ENCODE measurements around the gene ETV6. TPM values are rescaled to one million over a fixed set of nuclear protein-coding genes. Genes with fewer than 3 reads are reported as not detected.

The ETV6 gene
- total RNA-seq, 2 experiments from 2014 or later, result 17.1 to 19.3 TPM

DNA sequence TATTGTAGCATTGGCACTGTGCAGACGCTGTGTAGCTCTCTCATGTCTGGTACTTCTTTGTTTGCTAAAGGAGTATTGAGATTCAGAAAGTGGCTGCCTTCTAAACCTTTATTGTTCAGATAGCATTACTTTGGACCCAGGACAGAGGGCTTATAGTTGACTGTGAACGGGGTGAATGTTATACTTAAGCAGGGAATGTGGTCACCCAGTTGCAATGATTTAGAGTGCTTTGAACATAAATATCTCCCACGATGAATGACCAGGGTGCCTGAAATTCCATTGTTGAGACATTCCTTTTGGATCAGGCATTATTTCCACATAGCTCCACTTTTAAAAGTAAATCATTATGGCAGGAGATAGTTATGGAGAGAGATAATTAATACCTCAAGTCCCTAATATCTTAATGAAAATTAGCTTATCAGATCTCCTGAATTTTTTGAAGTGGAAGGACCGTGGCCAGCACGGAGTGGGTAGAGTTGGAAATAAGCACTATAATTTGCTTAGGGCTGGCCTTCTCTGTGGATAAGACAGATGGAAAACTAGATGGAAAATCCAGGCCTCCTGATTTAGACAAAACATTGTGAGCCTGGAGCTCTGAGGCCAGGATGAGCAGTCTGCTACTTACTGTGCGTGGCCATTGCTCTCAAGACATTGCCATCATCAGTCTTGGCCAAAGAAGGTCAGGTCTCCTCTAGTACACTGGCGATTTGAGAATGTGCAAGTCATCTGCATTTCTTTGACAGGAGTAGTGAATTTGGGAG is 114.5 kb downstream of the ETV6 start:
- intact Hi-C loops (cut with micrococcal nuclease; ENCODE audit: unreplicated experiment), result loop anchor here (2.0 kb wide), 1 partner anchor 73 kb away; no protein-coding TSS in a partner anchor
- Histone ChIP-seq H3K9me2 (ENCODE audit: insufficient read depth, low read length) (no peaks in the 10 kb centered on the region), H3K4me3 (ENCODE audit: low read depth, low read length, poor library complexity, severe bottlenecking) (no peak overlapping the region), H3K79me2 (ENCODE audit: insufficient read depth, low read depth, low read length) (peaks cover 14% of the 10 kb centered on the region; the same call in 1 of the 2 replicates), H3K9me3 (ENCODE audit: low read length) (no peaks in the 10 kb centered on the region), H3K4me1 (ENCODE audit: insufficient read depth, low read length, poor library complexity, severe bottlenecking) (peaks cover 96% of the 10 kb centered on the region), H4K20me1 (ENCODE audit: insufficient read depth, low read length) (no peaks in the 10 kb centered on the region), H2AFZ (ENCODE audit: low read length) (no peak overlapping the region), H3K27ac (ENCODE audit: low read depth, low read length, poor library complexity, severe bottlenecking) (no peak overlapping the region), H3K4me2 (ENCODE audit: low read length) (peak overlapping the region; percentile 64; the same call in 1 of the 2 replicates), H3K36me3 (ENCODE audit: insufficient read depth, low read length) (no peaks in the 10 kb centered on the region; the same call in 1 of the 2 replicates)
- BruUV-seq (replicated peaks), result no TSS peak
- ChIA-PET POLR2A (interaction anchor here (0.6 to 10.3 kb wide), 8 partner anchors 9 to 952 kb away, joined by 3 to 119 read pairs (median 4); no protein-coding TSS in a partner anchor), CTCF (ENCODE audit: unreplicated experiment) (interaction anchor here (0.9 kb wide), 1 partner anchor 11 kb away, joined by 3 read pairs; no protein-coding TSS in a partner anchor)
- DNase-seq (ENCODE audit: low spot score), result no peak
- TF ChIP-seq, protein P1, sequence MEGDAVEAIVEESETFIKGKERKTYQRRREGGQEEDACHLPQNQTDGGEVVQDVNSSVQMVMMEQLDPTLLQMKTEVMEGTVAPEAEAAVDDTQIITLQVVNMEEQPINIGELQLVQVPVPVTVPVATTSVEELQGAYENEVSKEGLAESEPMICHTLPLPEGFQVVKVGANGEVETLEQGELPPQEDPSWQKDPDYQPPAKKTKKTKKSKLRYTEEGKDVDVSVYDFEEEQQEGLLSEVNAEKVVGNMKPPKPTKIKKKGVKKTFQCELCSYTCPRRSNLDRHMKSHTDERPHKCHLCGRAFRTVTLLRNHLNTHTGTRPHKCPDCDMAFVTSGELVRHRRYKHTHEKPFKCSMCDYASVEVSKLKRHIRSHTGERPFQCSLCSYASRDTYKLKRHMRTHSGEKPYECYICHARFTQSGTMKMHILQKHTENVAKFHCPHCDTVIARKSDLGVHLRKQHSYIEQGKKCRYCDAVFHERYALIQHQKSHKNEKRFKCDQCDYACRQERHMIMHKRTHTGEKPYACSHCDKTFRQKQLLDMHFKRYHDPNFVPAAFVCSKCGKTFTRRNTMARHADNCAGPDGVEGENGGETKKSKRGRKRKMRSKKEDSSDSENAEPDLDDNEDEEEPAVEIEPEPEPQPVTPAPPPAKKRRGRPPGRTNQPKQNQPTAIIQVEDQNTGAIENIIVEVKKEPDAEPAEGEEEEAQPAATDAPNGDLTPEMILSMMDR (conservative IDR thresholded peaks at IDR 0.05; ENCODE audit: low read length), result no peak
- no peak for TF ChIP-seq EZH2phosphoT487 (IDR thresholded peaks at IDR 0.05; ENCODE audit: borderline replicate concordance, low read depth, low read length)

DNA sequence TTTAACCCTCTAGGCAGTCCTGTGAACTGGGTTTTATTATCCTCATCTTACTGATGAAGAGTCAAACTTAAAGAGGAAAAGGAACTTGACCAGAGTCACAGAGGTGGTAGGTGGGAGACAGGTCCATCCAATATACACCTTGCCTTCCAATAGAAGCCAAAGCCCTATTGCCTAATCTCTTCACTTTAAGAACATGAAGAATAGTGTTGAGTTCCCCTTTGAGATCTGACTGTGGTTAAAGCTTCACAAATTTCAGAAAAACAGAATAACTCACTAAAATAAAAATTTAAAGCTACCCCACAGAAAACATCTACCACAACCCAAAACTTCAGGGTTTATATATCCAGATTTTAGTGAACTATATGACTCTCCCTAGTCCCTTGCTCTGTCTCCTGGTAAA is 115.4 kb downstream of the ETV6 start:
- Histone ChIP-seq H3K9me3 (ENCODE audit: low read length) (no peaks in the 10 kb centered on the region), H3K79me2 (ENCODE audit: insufficient read depth, low read depth, low read length) (peaks cover 14% of the 10 kb centered on the region; the same call in 1 of the 2 replicates), H3K9me2 (ENCODE audit: insufficient read depth, low read length) (no peaks in the 10 kb centered on the region), H3K36me3 (ENCODE audit: insufficient read depth, low read length) (no peaks in the 10 kb centered on the region; the same call in 1 of the 2 replicates), H3K4me2 (ENCODE audit: low read length) (peak overlapping the region; percentile 67; the same call in 1 of the 2 replicates), H2AFZ (ENCODE audit: low read length) (no peak overlapping the region), H3K27ac (ENCODE audit: low read depth, low read length, poor library complexity, severe bottlenecking) (no peak overlapping the region), H3K4me3 (ENCODE audit: low read depth, low read length, poor library complexity, severe bottlenecking) (no peak overlapping the region), H3K4me1 (ENCODE audit: insufficient read depth, low read length, poor library complexity, severe bottlenecking) (peaks cover 90% of the 10 kb centered on the region), H4K20me1 (ENCODE audit: insufficient read depth, low read length) (no peaks in the 10 kb centered on the region)
- ChIA-PET CTCF (ENCODE audit: unreplicated experiment) (no interaction called here), POLR2A (interaction anchor here (0.6 to 10.3 kb wide), 5 partner anchors 10 to 594 kb away, joined by 3 to 119 read pairs (median 5); no protein-coding TSS in a partner anchor)
- DNase-seq (ENCODE audit: low spot score), result no peak
- BruUV-seq (replicated peaks), result no TSS peak
- TF ChIP-seq EZH2phosphoT487 (IDR thresholded peaks at IDR 0.05; ENCODE audit: borderline replicate concordance, low read depth, low read length), result no peak
- intact Hi-C loops (cut with micrococcal nuclease; ENCODE audit: unreplicated experiment), result no loop called here

DNA sequence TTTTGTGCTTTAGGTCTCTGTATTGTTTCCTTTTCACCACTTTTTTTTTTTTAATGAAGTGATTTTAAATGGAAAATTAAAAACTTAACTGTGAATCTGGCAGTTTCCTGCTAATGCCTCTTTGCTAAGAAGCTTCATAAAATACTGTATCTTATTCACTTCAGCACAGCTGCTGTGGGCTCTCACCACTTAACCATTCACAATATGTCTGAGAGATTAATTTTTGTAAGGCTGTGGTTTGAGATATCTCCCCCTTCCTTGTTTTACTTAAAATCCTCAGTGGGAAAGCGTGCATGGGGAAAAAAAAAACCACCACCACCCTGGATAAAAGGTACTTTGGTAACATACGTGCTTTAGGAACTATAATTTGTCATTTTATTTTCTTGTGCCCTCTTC is 115.9 kb downstream of the ETV6 start:
- peaks cover 14% of the 10 kb centered on the region; the same call in 1 of the 2 replicates for H3K79me2 ChIP-seq (ENCODE audit: insufficient read depth, low read depth, low read length)
- no peak overlapping the region for H2AFZ ChIP-seq (ENCODE audit: low read length)
- peak overlapping the region; percentile 67 for H3K4me2 ChIP-seq (ENCODE audit: low read length)
- H3K9me3 ChIP-seq (ENCODE audit: low read length), result no peaks in the 10 kb centered on the region
- H3K9me2 ChIP-seq (ENCODE audit: insufficient read depth, low read length), result no peaks in the 10 kb centered on the region
- BruUV-seq (replicated peaks), result no TSS peak
- ChIA-PET CTCF (ENCODE audit: unreplicated experiment) (no interaction called here), POLR2A (interaction anchor here (0.6 to 10.3 kb wide), 4 partner anchors 17 to 594 kb away, joined by 5 to 119 read pairs (median 6); no protein-coding TSS in a partner anchor)
- H4K20me1 ChIP-seq (ENCODE audit: insufficient read depth, low read length), result no peaks in the 10 kb centered on the region
- no peak for DNase-seq (ENCODE audit: low spot score)
- peaks cover 90% of the 10 kb centered on the region for H3K4me1 ChIP-seq (ENCODE audit: insufficient read depth, low read length, poor library complexity, severe bottlenecking)
- intact Hi-C loops (cut with micrococcal nuclease; ENCODE audit: unreplicated experiment), result no loop called here
- peak overlapping the region; percentile 26 for H3K27ac ChIP-seq (ENCODE audit: low read depth, low read length, poor library complexity, severe bottlenecking)
- H3K36me3 ChIP-seq (ENCODE audit: insufficient read depth, low read length), result no peaks in the 10 kb centered on the region; the same call in 1 of the 2 replicates
- no peak overlapping the region for H3K4me3 ChIP-seq (ENCODE audit: low read depth, low read length, poor library complexity, severe bottlenecking)
- no peak for TF ChIP-seq EZH2phosphoT487 (IDR thresholded peaks at IDR 0.05; ENCODE audit: borderline replicate concordance, low read depth, low read length)
- TF ChIP-seq, protein P1 (conservative IDR thresholded peaks at IDR 0.05; ENCODE audit: low read length), result no peak
